ENCODE results near the gene GYG2. TPM values are rescaled to one million over a fixed set of nuclear protein-coding genes. Genes with fewer than 3 reads are reported as not detected.

Gene GYG2
- polyA plus RNA-seq, 1 of the 3 experiments (the other 2 are of a cell fraction): 1.8 TPM

DNA sequence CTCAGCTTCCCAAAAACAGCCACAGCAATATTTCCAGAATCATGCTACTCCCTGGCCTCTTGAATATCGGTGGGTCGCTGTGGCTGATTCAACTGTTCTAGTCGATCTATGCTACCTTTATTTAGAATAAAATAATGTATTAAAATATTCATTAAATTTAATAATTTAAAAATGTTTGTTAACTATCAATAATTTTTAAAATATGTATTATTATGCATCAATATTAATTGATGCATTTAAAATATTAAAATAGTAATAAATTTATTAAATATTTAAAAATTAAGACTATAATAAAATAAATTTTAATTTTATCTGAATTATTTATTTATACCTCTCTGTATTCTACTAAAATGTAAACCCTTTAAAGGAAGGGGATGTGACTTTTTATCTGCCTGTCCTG lies 81.4 kb downstream of the GYG2 start:
- H3K4me2 ChIP-seq: no peak overlapping the region
- H3K27me3 ChIP-seq (ENCODE audit: insufficient read depth): no peaks in the 10 kb centered on the region
- H3K27ac ChIP-seq (ENCODE audit: low read depth in 2 of 2, low read length in 1 of 2): no peak overlapping the region
- WGBS (ENCODE audit: low lambda C conversion rate): 97% methylated on average over 3 of the region's 3 CpGs
- DNase-seq: no peak
- H4K20me1 ChIP-seq (ENCODE audit: insufficient read depth): no peaks in the 10 kb centered on the region
- H3K4me3 ChIP-seq (ENCODE audit: low read depth in 2 of 2, low read length in 1 of 2): no peak overlapping the region
- no peak overlapping the region for H2AFZ ChIP-seq (ENCODE audit: low read depth)
- no peaks in the 10 kb centered on the region for H3K79me2 ChIP-seq (ENCODE audit: insufficient read depth)
- H3K9ac ChIP-seq: no peak overlapping the region
- H3K9me2 ChIP-seq: no peaks in the 10 kb centered on the region
- H3K9me3 ChIP-seq: no peaks in the 10 kb centered on the region
- H3F3A ChIP-seq (replicated peaks; ENCODE audit: insufficient read depth): no peaks in the 10 kb centered on the region
- peaks cover 3 to 12% of the 10 kb centered on the region in 2 experiments for H3K36me3 ChIP-seq (replicated peaks in 1 of 2; ENCODE audit: control insufficient read depth in 1 of 2, insufficient read depth in 2 of 2, low read length in 1 of 2)
- ChIA-PET CTCF (no interaction called here), POLR2A (interaction anchor here (0.5 kb wide), 1 partner anchor 798 kb away, joined by 3 read pairs; no protein-coding TSS in a partner anchor)
- TF ChIP-seq, protein P1, sequence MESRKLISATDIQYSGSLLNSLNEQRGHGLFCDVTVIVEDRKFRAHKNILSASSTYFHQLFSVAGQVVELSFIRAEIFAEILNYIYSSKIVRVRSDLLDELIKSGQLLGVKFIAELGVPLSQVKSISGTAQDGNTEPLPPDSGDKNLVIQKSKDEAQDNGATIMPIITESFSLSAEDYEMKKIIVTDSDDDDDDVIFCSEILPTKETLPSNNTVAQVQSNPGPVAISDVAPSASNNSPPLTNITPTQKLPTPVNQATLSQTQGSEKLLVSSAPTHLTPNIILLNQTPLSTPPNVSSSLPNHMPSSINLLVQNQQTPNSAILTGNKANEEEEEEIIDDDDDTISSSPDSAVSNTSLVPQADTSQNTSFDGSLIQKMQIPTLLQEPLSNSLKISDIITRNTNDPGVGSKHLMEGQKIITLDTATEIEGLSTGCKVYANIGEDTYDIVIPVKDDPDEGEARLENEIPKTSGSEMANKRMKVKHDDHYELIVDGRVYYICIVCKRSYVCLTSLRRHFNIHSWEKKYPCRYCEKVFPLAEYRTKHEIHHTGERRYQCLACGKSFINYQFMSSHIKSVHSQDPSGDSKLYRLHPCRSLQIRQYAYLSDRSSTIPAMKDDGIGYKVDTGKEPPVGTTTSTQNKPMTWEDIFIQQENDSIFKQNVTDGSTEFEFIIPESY (IDR thresholded peaks at IDR 0.05; ENCODE audit: borderline replicate concordance, low read depth): no peak
- TF ChIP-seq CHD2 (IDR thresholded peaks at IDR 0.05; ENCODE audit: low read length, partially characterized antibody) (no peak), EZH2phosphoT487 (IDR thresholded peaks at IDR 0.05; ENCODE audit: borderline replicate concordance, low read depth) (no peak), TCF12 (IDR thresholded peaks at IDR 0.05) (no peak), GABPA (IDR thresholded peaks at IDR 0.05; ENCODE audit: low read depth) (no peak), FOXM1 (IDR thresholded peaks at IDR 0.05; ENCODE audit: low read depth) (no peak), RAD21 (IDR thresholded peaks at IDR 0.05; ENCODE audit: low read length) (no peak)
- TF ChIP-seq, protein P2, sequence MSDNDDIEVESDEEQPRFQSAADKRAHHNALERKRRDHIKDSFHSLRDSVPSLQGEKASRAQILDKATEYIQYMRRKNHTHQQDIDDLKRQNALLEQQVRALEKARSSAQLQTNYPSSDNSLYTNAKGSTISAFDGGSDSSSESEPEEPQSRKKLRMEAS (IDR thresholded peaks at IDR 0.05; ENCODE audit: low read depth): no peak
- TF ChIP-seq, protein P3, sequence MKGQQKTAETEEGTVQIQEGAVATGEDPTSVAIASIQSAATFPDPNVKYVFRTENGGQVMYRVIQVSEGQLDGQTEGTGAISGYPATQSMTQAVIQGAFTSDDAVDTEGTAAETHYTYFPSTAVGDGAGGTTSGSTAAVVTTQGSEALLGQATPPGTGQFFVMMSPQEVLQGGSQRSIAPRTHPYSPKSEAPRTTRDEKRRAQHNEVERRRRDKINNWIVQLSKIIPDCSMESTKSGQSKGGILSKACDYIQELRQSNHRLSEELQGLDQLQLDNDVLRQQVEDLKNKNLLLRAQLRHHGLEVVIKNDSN (IDR thresholded peaks at IDR 0.05; ENCODE audit: borderline replicate concordance, low read depth): no peak
- no peaks in the 10 kb centered on the region for H3K4me1 ChIP-seq (ENCODE audit: control insufficient read depth in 1 of 2, insufficient read depth in 2 of 2, low read depth in 1 of 2, low read length in 1 of 2)

DNA sequence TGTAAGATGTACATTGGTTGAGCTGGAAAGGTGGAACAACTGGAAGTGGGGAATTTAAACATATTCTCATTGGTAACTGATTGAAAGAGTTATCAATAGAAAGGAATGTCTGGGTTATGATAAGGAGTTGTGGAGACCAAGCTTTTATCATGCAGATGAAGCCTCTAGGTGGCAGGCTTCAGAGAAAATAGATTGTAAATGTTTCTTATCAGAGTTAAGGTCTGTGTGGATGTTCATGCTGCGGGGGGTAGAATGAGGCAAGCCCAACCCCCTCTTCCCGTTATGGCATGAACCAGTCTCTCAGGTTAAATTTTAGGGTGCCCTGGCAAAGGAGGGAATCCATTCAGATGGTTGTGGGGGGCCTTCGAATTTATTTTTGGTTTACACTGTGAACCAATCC lies 84.4 kb downstream of the GYG2 start:
- Histone ChIP-seq H2AFZ (ENCODE audit: low read depth) (no peak overlapping the region), H3K4me2 (no peak overlapping the region), H3K4me1 (ENCODE audit: control insufficient read depth in 1 of 2, insufficient read depth in 2 of 2, low read depth in 1 of 2, low read length in 1 of 2) (no peaks in the 10 kb centered on the region), H3K27me3 (ENCODE audit: insufficient read depth) (no peaks in the 10 kb centered on the region), H3K79me2 (ENCODE audit: insufficient read depth) (no peaks in the 10 kb centered on the region), H3K36me3 (replicated peaks in 1 of 2; ENCODE audit: control insufficient read depth in 1 of 2, insufficient read depth in 2 of 2, low read length in 1 of 2) (peaks cover 0 to 14% of the 10 kb centered on the region in 2 experiments), H3F3A (replicated peaks; ENCODE audit: insufficient read depth) (no peaks in the 10 kb centered on the region), H3K27ac (ENCODE audit: low read depth in 2 of 2, low read length in 1 of 2) (no peak overlapping the region), H3K9ac (no peak overlapping the region), H4K20me1 (ENCODE audit: insufficient read depth) (no peaks in the 10 kb centered on the region), H3K4me3 (ENCODE audit: low read depth in 2 of 2, low read length in 1 of 2) (no peak overlapping the region), H3K9me3 (no peaks in the 10 kb centered on the region), H3K9me2 (no peaks in the 10 kb centered on the region)
- DNase-seq: no peak
- WGBS (ENCODE audit: low lambda C conversion rate): 76% methylated on average over 3 of the region's 3 CpGs
- no peak for TF ChIP-seq EZH2phosphoT487 (IDR thresholded peaks at IDR 0.05; ENCODE audit: borderline replicate concordance, low read depth)
- no peak for TF ChIP-seq TEAD4 (IDR thresholded peaks at IDR 0.05; ENCODE audit: borderline replicate concordance, insufficient read depth)
- TF ChIP-seq, protein P4, sequence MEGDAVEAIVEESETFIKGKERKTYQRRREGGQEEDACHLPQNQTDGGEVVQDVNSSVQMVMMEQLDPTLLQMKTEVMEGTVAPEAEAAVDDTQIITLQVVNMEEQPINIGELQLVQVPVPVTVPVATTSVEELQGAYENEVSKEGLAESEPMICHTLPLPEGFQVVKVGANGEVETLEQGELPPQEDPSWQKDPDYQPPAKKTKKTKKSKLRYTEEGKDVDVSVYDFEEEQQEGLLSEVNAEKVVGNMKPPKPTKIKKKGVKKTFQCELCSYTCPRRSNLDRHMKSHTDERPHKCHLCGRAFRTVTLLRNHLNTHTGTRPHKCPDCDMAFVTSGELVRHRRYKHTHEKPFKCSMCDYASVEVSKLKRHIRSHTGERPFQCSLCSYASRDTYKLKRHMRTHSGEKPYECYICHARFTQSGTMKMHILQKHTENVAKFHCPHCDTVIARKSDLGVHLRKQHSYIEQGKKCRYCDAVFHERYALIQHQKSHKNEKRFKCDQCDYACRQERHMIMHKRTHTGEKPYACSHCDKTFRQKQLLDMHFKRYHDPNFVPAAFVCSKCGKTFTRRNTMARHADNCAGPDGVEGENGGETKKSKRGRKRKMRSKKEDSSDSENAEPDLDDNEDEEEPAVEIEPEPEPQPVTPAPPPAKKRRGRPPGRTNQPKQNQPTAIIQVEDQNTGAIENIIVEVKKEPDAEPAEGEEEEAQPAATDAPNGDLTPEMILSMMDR (IDR thresholded peaks at IDR 0.05): peak; percentile 41
- TF ChIP-seq, protein P2 (IDR thresholded peaks at IDR 0.05; ENCODE audit: low read depth): no peak
- ChIA-PET CTCF (interaction anchor here (0.6 to 1.6 kb wide), 5 partner anchors 9 to 69 kb away, joined by 3 to 4 read pairs (median 3); partner anchors contain the start of gene ARSD), POLR2A (no interaction called here)

Data from SK-N-SH (cell line).